NCI-H187 treated with DMSO at 0.1 percent for 48 hours (cell line): ENCODE measurements around the gene ASTN2.
"Not testable (repeated sequence)": the region's sequence is repeated elsewhere in the genome, so short reads cannot be mapped to it uniquely, and the experiment has no call there.

Source experiments
- DNase-seq: peaks from one replicate; lab custom pipeline; 2025; lab: John Stamatoyannopoulos, UW

ASTN2 gene

DNA sequence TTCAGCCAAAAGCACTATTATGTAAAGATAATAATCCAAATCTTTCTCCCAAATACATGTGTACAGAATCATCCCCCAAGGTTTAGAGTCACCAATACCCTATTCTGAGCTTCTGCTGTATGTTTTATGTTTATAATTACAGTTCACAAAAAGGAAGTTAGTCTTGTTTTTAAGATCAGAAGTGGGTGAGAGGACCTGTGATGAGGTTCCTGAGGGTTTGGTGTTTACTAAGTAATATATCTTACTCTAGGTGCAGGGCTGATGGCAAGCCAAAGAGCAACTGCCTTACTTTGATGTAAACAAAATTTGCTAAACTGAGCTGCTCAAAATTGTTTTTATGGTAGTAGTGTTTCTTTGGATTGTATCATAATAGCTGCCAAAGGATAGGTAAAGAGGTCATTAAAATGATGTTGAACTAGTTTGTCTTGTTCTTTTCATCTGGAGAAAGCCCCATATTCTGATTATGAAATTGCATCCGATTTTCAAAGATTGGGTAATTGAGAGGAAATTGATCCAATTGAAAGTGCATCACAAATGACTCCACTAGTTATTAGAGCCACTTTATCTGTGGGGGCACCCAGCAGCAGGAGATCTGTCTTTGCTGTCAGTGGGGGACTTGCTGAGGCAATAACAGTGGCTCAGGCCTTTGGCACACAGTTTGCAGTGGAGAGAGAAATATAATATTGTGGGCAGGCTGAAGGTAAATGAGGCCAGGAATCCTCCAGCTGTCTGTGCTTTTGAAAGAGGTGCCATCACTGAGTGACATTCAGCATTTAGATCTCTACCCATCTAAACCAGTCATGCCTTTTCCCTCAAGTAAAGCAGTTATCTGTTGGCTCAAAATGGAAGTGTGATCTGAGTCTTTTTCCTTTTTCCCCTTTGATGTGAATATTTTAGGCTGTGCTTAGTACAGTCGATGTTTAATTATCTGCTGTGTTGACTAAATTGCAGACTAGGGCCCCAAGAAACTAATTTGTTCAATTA, 713.7 kb downstream of the ASTN2 start:
- no peak for DNase-seq

DNA sequence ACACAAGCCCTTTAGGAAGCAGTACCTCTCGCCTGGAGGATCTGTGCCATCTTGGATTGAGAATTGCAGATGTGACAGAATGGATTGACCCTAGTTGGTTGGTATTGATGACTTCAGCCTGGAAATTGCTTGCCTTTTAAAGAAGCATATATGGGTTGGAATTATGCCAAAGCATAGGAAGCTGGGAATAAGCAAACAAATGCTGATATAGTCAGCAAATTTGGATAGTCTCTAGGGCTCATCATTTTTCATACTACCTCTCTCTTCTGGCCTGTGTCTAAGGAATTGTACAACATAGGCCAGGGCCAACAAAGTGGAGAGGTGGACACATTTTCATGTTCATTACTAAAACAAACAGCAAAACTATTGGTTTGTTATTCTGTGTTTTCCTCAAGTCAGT, 714.6 kb downstream of the ASTN2 start:
- no peak for DNase-seq

DNA sequence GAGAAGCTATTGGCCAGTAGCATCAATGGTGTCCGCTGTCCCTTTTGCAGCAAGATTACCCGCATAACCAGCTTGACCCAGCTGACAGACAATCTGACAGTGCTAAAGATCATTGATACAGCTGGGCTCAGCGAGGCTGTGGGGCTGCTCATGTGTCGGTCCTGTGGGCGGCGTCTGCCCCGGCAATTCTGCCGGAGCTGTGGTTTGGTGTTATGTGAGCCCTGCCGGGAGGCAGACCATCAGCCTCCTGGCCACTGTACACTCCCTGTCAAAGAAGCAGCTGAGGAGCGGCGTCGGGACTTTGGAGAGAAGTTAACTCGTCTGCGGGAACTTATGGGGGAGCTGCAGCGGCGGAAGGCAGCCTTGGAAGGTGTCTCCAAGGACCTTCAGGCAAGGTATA, 717.0 kb downstream of the ASTN2 start:
- DNase-seq: no peak

DNA sequence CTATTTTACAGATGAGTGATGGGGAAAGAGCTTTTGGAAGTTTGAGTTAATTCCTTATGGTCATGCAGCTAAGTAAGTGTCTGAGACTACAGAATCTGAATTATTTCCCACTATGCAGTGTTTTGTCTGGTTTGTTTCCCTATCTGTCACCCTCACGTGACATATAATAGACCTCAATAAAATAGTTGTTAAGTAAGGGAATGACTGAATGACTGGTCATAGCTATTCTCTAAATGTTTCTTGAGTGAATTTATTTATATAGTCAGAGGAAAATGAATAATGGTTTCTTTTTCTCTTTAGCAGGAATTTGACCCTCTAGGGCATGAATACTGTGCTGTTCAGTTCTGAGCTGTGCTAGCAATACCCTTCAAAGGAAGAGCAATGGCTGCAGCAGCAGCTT, 717.5 kb downstream of the ASTN2 start:
- no peak for DNase-seq

DNA sequence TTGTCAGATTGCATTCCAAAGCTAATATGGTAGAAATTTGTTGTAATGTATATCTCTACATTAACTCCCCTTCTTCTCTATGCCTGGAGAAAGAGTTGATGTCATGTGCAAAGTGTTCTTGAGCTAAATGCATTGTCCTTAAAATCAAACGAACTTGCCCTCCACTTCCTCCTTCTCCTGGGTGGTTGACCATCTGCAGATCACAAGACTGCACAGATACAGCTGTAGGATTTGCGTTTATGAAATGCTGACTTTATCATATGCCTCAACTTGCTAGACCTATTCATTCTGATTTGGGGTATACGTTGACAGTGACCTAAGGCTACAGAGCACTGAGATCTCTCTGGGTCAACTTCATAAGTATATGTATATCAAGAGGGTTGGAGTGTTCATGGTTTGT, 719.4 kb downstream of the ASTN2 start:
- DNase-seq: no peak

DNA sequence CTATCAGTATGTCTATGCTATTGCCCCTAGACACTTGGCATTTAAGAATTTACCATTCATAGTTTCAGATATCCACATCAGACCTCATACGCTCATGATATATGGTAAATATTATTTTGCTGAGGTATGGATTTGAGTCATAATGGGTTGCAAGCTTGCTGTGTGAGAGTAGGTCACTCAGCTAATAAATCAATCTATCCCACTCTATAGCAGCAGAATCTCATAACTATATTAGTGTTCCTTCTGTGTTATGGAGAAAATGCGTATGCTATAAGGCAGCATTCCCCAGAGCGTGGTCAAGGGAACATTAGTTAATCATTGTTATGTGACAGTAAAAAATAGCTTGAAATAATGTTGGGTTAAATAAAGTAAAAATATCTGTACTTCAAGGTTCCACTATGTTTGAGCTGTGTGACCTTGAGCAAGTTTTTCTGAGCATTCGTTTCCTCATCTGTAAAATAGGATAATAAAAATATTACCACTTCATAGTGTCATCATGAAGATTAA, 720.0 kb downstream of the ASTN2 start:
- DNase-seq: no peak

DNA sequence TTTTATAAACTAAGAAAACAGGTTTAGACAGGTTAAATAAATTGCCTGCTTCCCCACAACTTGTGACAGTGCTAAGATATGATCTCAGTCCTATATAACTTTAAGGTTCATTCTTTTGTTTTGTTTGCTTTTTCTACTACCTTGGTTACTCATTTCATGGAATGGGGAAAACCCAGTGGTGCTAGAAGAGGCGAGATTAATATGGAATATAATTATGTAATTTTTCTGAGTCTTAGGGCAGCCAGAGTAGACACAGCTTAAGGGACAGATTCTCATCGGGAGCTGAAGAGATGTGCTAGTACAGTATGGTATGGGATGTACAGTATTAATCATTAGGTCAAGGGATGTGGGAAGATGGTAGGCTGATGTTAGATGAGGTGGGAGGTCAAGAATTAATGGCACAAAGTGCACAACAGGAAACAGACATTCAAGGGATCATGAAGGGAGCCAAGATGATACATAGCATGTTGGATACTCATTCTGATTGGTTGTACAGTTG, 721.6 kb downstream of the ASTN2 start:
- DNase-seq: no peak

DNA sequence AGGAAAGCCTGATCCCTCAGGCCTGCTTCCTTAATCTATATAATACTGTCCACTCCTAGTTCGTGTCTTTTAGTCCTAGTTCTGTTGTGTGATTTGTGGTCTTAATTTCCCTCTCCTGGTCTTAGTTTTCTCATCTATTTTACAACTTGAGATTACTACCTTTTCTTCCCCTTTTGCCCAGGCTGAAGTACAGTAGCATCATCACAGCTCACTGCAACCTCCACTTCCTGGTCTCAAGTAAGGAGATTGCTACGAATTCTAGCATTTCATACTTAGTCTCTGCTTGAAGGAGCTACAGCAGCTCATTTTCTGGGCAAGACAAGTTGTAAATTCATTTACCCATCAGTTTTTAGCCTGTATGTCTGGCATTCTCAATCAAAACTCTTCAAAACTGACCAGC, 722.2 kb downstream of the ASTN2 start:
- DNase-seq: no peak

DNA sequence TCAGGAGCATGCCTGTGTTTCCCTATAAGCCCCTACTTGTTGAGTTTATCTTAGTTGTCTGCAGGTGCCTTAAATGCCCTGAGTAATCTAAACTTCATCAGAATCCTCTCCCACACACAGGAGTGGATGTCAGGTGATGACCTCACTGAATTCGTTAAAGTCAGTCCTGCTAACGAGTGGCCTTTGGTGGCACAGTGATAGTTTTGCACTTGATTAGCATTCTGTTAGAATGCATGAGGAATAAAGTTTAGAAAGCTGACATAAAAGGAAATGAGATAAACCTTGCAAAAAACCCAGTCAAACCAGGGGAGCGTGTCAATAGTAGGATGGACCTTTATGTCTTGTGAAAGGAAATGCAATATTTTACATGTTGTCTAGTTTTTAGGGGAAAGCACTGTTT, 723.2 kb downstream of the ASTN2 start:
- no peak for DNase-seq

DNA sequence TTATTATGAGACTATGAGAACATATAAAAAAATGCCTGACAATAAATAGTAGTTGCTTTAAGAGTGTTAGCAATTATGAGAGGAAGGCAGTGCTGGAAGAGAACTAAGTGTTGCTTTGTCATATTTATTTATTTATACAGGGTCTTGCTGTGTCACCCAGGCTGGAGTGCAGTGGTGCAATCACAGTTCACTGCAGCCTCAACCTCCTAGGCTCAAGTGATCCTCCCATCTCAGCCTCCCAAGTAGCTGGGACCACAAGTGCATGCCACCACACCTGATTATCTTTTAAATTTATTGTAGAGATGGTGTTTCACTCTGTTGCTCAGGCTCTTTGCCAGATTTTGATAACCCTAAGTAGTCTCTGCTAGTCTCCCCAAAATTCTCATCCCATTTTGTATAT, 724.1 kb downstream of the ASTN2 start:
- not testable (repeated sequence) for DNase-seq

DNA sequence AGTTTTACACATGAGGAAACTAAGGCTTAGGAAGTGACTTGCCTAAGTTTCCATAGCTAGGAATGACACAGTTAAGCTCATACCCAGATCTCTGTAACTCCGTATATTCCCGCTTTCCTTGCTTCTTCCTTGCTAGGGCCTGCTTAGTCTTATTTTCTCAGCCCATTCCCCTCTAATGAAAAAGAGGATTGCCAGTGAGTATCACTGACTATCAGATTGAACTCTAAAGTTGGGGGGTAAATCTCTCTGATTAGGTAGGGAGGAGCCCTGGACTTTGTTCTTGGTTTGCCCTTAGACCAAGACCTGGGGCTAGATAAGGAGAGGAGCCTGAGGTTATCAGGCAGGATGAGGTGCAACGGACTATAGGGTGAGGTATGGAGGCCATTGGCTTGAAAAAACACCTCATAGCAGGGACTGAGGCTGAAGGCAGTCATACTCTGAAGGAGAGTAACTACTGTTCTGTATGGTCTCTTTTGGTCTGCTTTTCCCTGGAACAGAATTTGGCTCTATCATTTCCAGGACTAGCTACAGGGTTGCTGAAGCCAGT, 725.3 kb downstream of the ASTN2 start:
- no peak for DNase-seq

DNA sequence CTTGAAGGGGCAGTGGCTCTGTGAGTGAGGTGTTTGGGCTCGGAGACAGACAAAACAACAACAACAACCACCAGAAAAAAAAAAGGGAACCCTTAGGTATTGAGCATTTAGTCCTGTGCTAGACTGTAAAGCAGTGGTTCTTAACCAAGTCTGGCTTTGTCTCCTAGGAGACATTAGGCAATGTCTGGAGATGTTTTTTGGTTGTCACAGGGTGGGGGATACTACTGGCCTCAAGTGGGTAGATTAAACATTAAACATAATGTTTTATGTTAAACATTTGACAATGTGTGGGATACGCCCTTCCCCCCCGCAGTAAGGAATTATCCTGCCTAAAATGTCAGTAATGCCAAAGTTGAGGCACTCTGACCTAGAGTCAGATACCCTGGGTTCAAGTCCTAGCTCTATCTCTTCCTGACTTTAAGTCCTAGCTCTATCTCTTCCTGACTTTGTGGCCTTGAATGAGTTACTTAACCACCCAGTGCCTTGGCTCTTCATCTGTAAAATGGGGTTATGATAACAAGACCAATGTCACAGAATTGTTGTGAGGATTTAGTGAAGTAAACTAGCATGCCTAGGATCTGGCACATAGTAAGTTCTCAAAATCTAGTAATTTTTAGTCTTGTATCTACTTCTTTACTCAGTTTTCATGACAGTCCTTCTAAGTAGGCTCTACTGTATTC, 725.9 kb downstream of the ASTN2 start:
- no peak for DNase-seq

DNA sequence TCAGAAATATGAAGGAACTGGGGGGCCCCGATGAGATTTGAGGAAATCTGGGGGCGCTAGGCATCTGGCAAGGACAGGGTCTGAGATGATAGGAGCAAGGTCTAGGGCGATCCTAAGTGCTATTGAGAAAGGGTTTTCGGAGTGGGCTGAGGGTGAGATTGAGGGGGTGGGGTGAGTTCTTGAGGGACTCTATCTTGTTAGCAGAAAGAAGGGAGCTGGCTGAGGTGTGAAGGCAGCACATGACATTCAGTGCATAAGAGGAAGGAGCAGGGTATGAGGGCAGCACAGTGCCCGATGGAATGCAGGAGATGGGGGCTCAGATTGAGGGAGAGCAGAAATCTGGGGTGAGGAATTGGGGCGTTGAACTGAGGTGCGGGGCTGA, 727.1 kb downstream of the ASTN2 start:
- no peak for DNase-seq

DNA sequence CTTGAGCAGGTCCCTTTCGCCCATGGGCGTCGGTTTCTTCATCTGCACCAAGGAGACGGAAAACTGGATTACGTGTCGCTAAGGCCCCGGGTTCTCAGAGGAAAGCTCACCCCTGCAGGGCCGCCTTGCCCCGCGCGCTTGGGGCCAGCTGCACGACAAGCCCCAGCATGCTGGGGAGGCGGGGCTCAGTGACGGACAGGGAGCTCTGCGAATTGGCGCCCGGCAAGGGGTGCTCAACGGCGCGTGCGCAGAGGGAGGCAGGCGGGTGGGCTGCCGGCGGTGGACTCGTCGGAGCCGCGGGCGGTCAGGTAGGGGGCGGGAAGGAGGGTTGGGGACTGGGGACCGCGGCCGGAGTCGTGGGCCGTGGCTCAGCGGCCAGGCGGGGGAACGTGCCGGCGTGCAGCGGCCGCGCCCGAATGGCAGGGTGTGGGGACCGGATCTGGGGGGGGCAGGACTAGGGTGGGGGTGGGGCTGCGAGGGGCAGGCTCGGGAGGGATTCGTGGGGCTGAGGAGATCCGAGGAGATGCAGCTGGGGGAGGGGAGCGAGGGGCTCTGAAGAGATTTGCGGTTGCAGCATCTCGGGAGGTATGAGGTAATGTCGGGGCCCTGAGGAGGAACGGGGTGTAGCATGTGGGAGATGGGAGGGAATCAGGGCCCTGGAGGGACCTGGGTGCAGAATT, 727.6 kb downstream of the ASTN2 start, which contains the start of gene TRIM32:
TRIM32 (plus strand) TSS at position 232 of the 680 bp plus-strand sequence. CDS start 10,438 bp downstream, outside the sequence.
- DNase-seq: no peak

DNA sequence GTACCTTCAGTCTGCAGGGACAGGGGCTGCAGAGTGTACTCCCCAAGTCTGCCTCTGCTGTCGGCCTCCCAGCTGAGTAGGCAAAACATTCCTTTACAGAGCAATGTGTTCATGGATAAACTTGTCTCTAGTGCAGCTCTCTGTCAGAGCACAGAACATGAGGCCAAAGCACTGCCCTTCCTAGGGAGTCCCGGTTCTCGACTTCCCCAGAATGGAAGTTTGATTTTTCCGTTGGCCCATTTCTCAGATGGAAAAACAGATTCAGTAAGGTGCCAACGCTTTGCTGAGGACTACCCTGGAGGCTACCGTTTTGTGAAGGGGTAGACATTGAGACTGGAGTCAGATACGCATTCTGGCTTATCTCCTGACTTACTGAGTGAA, 728.2 kb downstream of the ASTN2 start:
- no peak for DNase-seq

DNA sequence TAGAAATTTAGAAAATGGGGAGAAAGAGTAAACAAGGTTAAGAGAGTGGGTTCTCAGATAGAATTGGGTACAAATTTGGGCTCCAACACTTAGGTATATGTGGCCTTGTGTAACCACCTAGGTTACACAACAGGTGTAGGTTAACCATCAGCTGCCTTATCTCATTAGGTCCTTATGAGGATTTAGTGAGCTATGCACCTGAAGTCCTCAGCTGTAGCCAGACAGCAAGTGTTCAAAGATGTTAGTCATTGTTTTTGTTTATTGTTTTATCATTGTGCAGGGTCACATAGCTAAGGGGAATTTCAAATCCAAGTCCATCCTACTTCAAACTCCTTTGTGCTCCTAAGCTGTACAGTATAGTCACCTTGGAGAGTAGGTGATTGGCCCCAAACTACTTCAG, 728.7 kb downstream of the ASTN2 start:
- no peak for DNase-seq

DNA sequence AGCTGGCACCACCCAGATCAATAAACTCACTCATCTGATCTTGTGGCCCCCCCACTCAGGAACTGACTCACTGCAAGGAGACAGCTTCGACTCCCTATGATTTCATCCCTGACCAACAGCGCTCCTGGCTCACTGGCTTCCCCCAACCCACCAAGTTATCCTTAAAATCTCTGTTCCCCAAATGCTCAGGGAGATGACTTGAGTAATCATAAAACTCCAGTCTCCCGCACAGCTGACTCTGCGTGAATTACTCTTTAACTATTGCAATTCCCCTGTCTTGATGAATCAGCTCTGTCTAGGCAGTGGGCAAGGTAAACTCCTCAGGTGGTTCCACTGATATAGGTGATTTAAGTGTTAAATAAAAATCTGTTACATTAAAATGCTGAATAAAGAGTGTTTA, 729.7 kb downstream of the ASTN2 start:
- no peak for DNase-seq

DNA sequence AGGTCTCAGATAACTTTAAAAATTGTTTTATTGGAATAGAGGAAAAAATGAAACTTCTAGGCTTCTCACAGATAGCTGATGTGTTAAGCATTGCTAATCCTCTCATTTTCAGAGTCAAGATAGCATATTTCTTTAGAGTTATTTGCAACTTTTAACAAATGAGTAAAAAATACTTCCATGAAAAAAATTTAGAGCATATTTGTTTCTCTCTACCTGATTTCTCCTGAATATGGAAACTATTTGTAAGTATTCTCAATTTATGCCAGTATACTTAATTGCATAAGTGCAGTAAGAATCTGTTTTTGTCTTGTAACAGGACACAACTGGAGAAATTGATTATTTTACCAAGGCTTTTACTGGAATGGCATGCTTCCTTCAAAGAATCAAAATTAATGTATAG, 731.3 kb downstream of the ASTN2 start:
- no peak for DNase-seq

DNA sequence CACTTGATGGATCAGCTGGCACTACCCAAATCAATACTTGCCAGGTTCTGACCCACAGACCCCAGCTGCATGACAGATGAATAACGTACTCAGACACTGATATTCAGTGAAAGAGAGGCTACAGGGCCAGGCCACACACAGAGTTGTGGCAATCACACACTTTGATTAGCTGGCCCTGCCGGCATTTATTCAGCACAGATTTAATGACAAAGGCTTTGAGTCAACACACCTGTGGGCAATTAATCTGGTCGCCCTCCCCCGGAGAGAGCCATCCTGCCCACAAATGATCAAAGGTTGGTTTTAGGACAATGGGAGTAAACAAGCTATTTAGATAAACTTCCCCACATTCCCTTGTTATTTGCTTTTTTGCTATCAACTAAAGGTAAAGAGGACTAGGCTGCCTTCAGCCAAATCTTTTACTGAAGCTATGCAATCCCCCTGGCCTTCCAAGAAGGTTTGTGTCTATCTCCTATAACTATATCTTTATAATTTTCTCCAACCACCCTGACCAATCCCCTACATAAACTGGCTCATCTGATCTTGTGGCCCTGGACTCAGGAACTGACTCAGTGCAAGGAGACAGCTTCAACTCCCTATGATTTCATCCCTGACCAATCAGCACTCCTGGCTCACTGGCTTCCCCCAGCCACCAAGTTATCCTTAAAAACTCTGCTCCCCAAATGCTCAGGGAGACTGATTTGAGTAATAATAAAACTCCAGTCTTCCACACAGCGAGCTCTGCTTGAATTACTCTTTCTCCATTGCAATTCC, 740.5 kb downstream of the ASTN2 start:
- no peak for DNase-seq

DNA sequence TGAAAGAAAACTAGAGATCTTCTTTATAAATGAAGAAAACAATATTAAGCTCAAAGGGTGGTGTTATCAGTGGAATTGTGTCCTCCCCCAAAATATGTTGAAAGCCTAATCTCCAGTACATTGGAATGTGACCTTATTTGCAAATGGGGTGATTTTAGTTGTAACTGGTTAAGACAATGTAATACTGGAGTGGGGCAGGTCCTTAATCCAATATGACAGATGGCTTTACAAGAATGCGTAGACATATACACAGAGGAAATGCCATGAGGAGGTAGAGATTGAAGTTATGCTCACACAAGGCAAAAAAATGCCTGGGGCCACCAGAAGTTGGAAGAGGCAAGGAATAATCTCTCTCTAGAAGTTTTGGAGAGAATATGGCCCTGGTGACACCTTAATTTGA, 741.5 kb downstream of the ASTN2 start:
- DNase-seq: no peak

DNA sequence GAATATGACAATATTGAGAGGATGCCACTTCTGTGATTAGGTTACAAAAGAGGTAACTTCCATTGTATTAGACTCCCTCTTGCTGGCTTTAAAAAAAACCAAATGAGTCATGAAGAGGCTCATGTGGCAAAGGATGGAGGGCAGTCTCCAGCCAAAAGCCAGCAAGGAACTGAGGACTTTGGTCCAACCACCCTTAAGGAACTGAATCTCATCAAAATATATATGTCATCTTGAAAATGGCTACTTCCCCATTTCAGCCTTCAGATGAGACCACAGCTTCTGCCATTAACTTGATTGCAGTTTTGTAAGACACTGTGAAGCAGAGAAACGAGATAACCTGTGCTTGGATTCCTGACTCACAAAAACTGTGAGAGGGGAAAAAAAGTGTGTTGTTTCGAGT, 743.3 kb downstream of the ASTN2 start:
- no peak for DNase-seq
